Liver (tissue), 9 donors: ENCODE data around the gene KANSL1L. TPM values are rescaled to one million over a fixed set of nuclear protein-coding genes. Genes with fewer than 3 reads are reported as not detected.

ENCODE experiments used
- DNase-seq: peaks from one replicate; pipeline ENCODE4 v3.0.0-alpha.2; 2017; ENCODE audit warnings: low spot score
- H3K27ac ChIP-seq, 2 donors: one replicate each; pipeline ENCODE4 v1.7.0; 2013; ENCODE audit warnings: inconsistent platforms in 2 of 2, low read length in 2 of 2, control low read depth in 1 of 2, low read depth in 1 of 2, mild to moderate bottlenecking in 1 of 2
- H3K27me3 ChIP-seq, 4 donors: one replicate each; pipeline versions ENCODE4 v1.6.1 to v1.7.0; 2013; ENCODE audit warnings: low read length in 3 of 4, inconsistent platforms in 1 of 4, mild to moderate bottlenecking in 1 of 4, moderate library complexity in 1 of 4; ENCODE audit not compliant: control insufficient read depth in 4 of 4, insufficient read depth in 4 of 4
- H3K36me3 ChIP-seq, 4 donors: one replicate each; pipeline versions ENCODE4 v1.6.1 to v1.7.0; 2013; ENCODE audit warnings: low read length in 3 of 4, mild to moderate bottlenecking in 3 of 4, low read depth in 1 of 4, moderate library complexity in 1 of 4; ENCODE audit not compliant: control insufficient read depth in 4 of 4, insufficient read depth in 3 of 4
- H3K4me1 ChIP-seq, 4 donors: one replicate each; pipeline versions ENCODE4 v1.6.1 to v1.7.0; 2013; ENCODE audit warnings: low read length in 3 of 4, mild to moderate bottlenecking in 3 of 4, moderate library complexity in 1 of 4; ENCODE audit not compliant: control insufficient read depth in 4 of 4, insufficient read depth in 4 of 4
- H3K4me3 ChIP-seq, 3 donors: one replicate each; pipeline versions ENCODE4 v1.6.1 to v1.7.0; 2013; ENCODE audit warnings: low read length in 3 of 3, control low read depth in 1 of 3, low read depth in 1 of 3, mild to moderate bottlenecking in 1 of 3
- H3K9ac ChIP-seq, 2 donors: one replicate each; pipeline ENCODE4 v1.7.0; 2013; ENCODE audit warnings: low read length in 2 of 2, mild to moderate bottlenecking in 2 of 2, moderate library complexity in 2 of 2, control low read depth in 1 of 2, low read depth in 1 of 2
- H3K9me3 ChIP-seq, 4 donors: one replicate each; pipeline versions ENCODE4 v1.6.1 to v1.7.0; 2013; ENCODE audit warnings: low read length in 3 of 4; ENCODE audit not compliant: control insufficient read depth in 4 of 4
- ATF3 ChIP-seq: IDR thresholded peaks from 2 replicates; pipeline ENCODE4 v1.6.1; 2016; ENCODE audit warnings: antibody characterized with exemption
- FOXA2 ChIP-seq: IDR thresholded peaks from 2 replicates; pipeline ENCODE4 v1.6.1; 2016; ENCODE audit warnings: antibody characterized with exemption
- HNF4A ChIP-seq, 2 donors: conservative IDR thresholded peaks; 2 replicates each; pipeline ENCODE4 v1.6.1; 2016; ENCODE audit warnings: antibody characterized with exemption in 2 of 2, mild to moderate bottlenecking in 2 of 2
- HNF4G ChIP-seq: IDR thresholded peaks from 2 replicates; pipeline ENCODE4 v1.6.1; 2016; ENCODE audit warnings: antibody characterized with exemption
- JUND ChIP-seq, 2 donors: IDR thresholded peaks; 2 replicates each; pipeline ENCODE4 v1.6.1; 2016; ENCODE audit warnings: antibody characterized with exemption in 2 of 2
- MAX ChIP-seq: IDR thresholded peaks from 2 replicates; pipeline ENCODE4 v1.6.1; 2016; ENCODE audit warnings: antibody characterized with exemption
- NR2F2 ChIP-seq: IDR thresholded peaks from 2 replicates; pipeline ENCODE4 v1.6.1; 2016; ENCODE audit warnings: antibody characterized with exemption
- RAD21 ChIP-seq, 2 donors: IDR thresholded peaks; 2 replicates each; pipeline ENCODE4 v1.6.1; 2016; ENCODE audit warnings: antibody characterized with exemption in 2 of 2, mild to moderate bottlenecking in 2 of 2
- REST ChIP-seq: IDR thresholded peaks from 2 replicates; pipeline ENCODE4 v1.6.1; 2016; ENCODE audit warnings: antibody characterized with exemption, mild to moderate bottlenecking
- RXRA ChIP-seq, 2 donors: IDR thresholded peaks; 2 replicates each; pipeline ENCODE4 v1.6.1; 2017 to 2018; ENCODE audit warnings: antibody characterized with exemption in 2 of 2, mild to moderate bottlenecking in 1 of 2
- SP1 ChIP-seq: IDR thresholded peaks from 2 replicates; pipeline ENCODE4 v1.6.1; 2018; ENCODE audit warnings: antibody characterized with exemption, mild to moderate bottlenecking
- ZBTB33 ChIP-seq: IDR thresholded peaks from 2 replicates; pipeline ENCODE4 v1.6.1; 2016; ENCODE audit warnings: antibody characterized with exemption
- WGBS: extraction: QIAGEN DNeasy Blood & Tissue Kit; methylation state at CpG from one replicate; pipeline ENCODE4 v1.1.7; 2013; 5-methylcytosine and 5-hydroxymethylcytosine counted together
- polyA plus RNA-seq, 2 donors: library from polyadenylated mRNA; stranded (reverse) in 1 of 2; unstranded in 1 of 2; fragments of 200-250 nt in 1 of 2; fragments of >200 nt in 1 of 2; fragmentation: Nextera tagmentation in 1 of 2; extraction: Ambion mirVana in 1 of 2; gene quantifications; one replicate each; pipeline versions ENCODE4 v1.2.1 to v1.2.3, GENCODE V29; 2013 to 2015
- total RNA-seq, 2 donors: library from RNA; depleted of rRNA; stranded (reverse); fragments of >200 nt; gene quantifications; one replicate each; pipeline ENCODE4 v1.2.3, GENCODE V29; 2014
- donor health status: healthy.
- donor health status: healthy.
- donor health status: healthy.
- donor health status: healthy.
- donor health status: healthy.

KANSL1L gene
- total and polyA plus RNA-seq, 4 donors: 2.1 to 31.6 (median 11.4) TPM

GRCh38 chr2:210190345-210190744, 19.1 kb upstream of the KANSL1L start:
- no peaks in the 10 kb centered on the region for H3K9me3 ChIP-seq
- H3K27ac ChIP-seq: peak overlapping the region in 1 of 2 donors; percentile 4
- no peak overlapping the region for H3K4me3 ChIP-seq
- TF ChIP-seq REST: no peak
- no peak for TF ChIP-seq RXRA (IDR thresholded peaks at IDR 0.05)
- TF ChIP-seq NR2F2: no peak
- no peak for TF ChIP-seq ATF3
- TF ChIP-seq FOXA2: no peak
- TF ChIP-seq HNF4A (conservative IDR thresholded peaks at IDR 0.05): no peak
- TF ChIP-seq ZBTB33: no peak
- no peak for TF ChIP-seq MAX
- TF ChIP-seq RAD21 (IDR thresholded peaks at IDR 0.05): no peak
- no peak for TF ChIP-seq JUND (IDR thresholded peaks at IDR 0.05)
- no peaks in the 10 kb centered on the region for H3K27me3 ChIP-seq
- peaks cover 0 to 19% (median 11%) of the 10 kb centered on the region in 4 donors for H3K4me1 ChIP-seq
- 77% methylated on average over 4 of the region's 4 CpGs for WGBS
- H3K9ac ChIP-seq: no peak overlapping the region
- H3K36me3 ChIP-seq: no peaks in the 10 kb centered on the region
- DNase-seq: no peak

- Histone ChIP-seq H3K9ac (peak overlapping the region in 1 of 2 donors; percentile 47), H3K9me3 (peaks cover 0 to 6% (median under 1%) of the 10 kb centered on the region in 4 donors), H3K36me3 (peaks cover 0 to 2% (median 0%) of the 10 kb centered on the region in 4 donors), H3K27me3 (no peaks in the 10 kb centered on the region), H3K4me1 (peaks cover 0 to 13% (median 8%) of the 10 kb centered on the region in 4 donors), H3K27ac (peak overlapping the region; percentile 6 to 63), H3K4me3 (no peak overlapping the region)
- DNase-seq: no peak
- peak; percentile 59 for TF ChIP-seq HNF4G
- TF ChIP-seq NR2F2: no peak
- peak in 1 of 2 donors; percentile 30 for TF ChIP-seq JUND (IDR thresholded peaks at IDR 0.05)
- TF ChIP-seq ATF3: no peak
- TF ChIP-seq HNF4A (conservative IDR thresholded peaks at IDR 0.05): peak; percentile 89 to 91
- peak; percentile 45 for TF ChIP-seq SP1
- TF ChIP-seq ZBTB33: peak; percentile 19
- 30% methylated on average over 1 of the region's 1 CpG for WGBS
These were observed 18.4 kb upstream of the KANSL1L start for GRCh38 chr2:210189452-210190138.
